ENCODE measurements around the gene CCDC192.
"Not testable (repeated sequence)": the region's sequence is repeated elsewhere in the genome, so short reads cannot be mapped to it uniquely, and the experiment has no call there.

Gene CCDC192

GRCh38 chr5:127769386-127769785, 66.2 kb downstream of the CCDC192 start:
- no peak for DNase-seq

- no peak for DNase-seq
Measured at GRCh38 chr5:127770272-127770671, 67.1 kb downstream of the CCDC192 start.

GRCh38 chr5:127772531-127772930, 69.3 kb downstream of the CCDC192 start:
- DNase-seq = no peak

GRCh38 chr5:127774221-127774620, 71.0 kb downstream of the CCDC192 start:
- DNase-seq = no peak

- DNase-seq = no peak
Measured at GRCh38 chr5:127776477-127776876, 73.3 kb downstream of the CCDC192 start.

GRCh38 chr5:127777957-127778356, 74.8 kb downstream of the CCDC192 start:
- DNase-seq = no peak

GRCh38 chr5:127782450-127782849, 79.3 kb downstream of the CCDC192 start:
- DNase-seq = not testable (repeated sequence)

GRCh38 chr5:127785098-127785927, 82.1 kb downstream of the CCDC192 start:
- DNase-seq = no peak

GRCh38 chr5:127791439-127791838, 88.2 kb downstream of the CCDC192 start:
- no peak for DNase-seq

- DNase-seq = not testable (repeated sequence)
Measured at GRCh38 chr5:127791908-127792307, 88.7 kb downstream of the CCDC192 start.

- DNase-seq = no peak
Measured at GRCh38 chr5:127793052-127793451, 89.9 kb downstream of the CCDC192 start.

GRCh38 chr5:127793879-127794278, 90.7 kb downstream of the CCDC192 start:
- DNase-seq = no peak

GRCh38 chr5:127796211-127796610, 93.0 kb downstream of the CCDC192 start:
- no peak for DNase-seq

- DNase-seq = no peak
Measured at GRCh38 chr5:127799293-127799905, 96.2 kb downstream of the CCDC192 start.

GRCh38 chr5:127801751-127802476, 98.7 kb downstream of the CCDC192 start:
- no peak for DNase-seq

- no peak for DNase-seq
Measured at GRCh38 chr5:127802477-127802865, 99.3 kb downstream of the CCDC192 start.

GRCh38 chr5:127804886-127805426, 101.8 kb downstream of the CCDC192 start:
- DNase-seq = no peak

GRCh38 chr5:127805448-127805847, 102.3 kb downstream of the CCDC192 start:
- no peak for DNase-seq

GRCh38 chr5:127806776-127807175, 103.6 kb downstream of the CCDC192 start:
- no peak for DNase-seq

- DNase-seq = no peak
Measured at GRCh38 chr5:127809533-127809932, 106.3 kb downstream of the CCDC192 start.

GRCh38 chr5:127810017-127810416, 106.8 kb downstream of the CCDC192 start:
- no peak for DNase-seq

- no peak for DNase-seq
Measured at GRCh38 chr5:127810707-127811490, 107.7 kb downstream of the CCDC192 start.

GRCh38 chr5:127812570-127812969, 109.4 kb downstream of the CCDC192 start:
- no peak for DNase-seq

Data from activated CD8-positive, alpha-beta memory T cell treated with anti-CD3 and anti-CD28 coated beads, Interleukin-2, amount 50 U/mL, for 48 hours (primary cell).